GM20000 (cell line): ENCODE measurements around the gene ADRA2C.
"Not testable (repeated sequence)": the region's sequence is repeated elsewhere in the genome, so short reads cannot be mapped to it uniquely, and the experiment has no call there.

ENCODE experiments used
- DNase-seq: peaks from one replicate; pipeline ENCODE4 v3.0.0; 2012; ENCODE audit warnings: low spot score
- TF ChIP-seq, protein P1 (sequence below): IDR thresholded peaks from 2 replicates; pipeline ENCODE4 v1.5.1; 2012; ENCODE audit warnings: mild to moderate bottlenecking, control low read depth; ENCODE audit errors: extremely low read depth, missing control alignments

ADRA2C gene

DNA sequence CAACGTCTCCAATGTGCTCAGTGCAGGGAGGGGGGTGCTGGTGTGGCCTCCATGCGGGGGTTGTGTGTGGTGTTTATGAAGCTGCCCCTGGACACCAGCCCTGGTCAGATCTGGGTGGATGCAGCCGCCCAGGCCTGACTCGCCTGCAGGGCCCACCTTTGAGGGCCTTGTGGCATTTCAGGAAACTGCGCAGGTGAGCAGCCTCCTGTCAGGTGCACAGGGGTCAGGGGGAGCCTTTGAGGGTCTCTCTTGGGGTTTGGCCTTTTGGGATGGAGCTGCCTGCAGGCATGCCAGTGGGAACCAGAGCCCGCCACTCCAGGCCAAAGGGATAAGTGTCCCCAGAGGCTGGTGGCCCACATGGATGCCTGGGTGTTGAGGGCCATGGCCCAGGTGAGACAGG is 45.4 kb downstream of the ADRA2C start:
- TF ChIP-seq, protein P1, sequence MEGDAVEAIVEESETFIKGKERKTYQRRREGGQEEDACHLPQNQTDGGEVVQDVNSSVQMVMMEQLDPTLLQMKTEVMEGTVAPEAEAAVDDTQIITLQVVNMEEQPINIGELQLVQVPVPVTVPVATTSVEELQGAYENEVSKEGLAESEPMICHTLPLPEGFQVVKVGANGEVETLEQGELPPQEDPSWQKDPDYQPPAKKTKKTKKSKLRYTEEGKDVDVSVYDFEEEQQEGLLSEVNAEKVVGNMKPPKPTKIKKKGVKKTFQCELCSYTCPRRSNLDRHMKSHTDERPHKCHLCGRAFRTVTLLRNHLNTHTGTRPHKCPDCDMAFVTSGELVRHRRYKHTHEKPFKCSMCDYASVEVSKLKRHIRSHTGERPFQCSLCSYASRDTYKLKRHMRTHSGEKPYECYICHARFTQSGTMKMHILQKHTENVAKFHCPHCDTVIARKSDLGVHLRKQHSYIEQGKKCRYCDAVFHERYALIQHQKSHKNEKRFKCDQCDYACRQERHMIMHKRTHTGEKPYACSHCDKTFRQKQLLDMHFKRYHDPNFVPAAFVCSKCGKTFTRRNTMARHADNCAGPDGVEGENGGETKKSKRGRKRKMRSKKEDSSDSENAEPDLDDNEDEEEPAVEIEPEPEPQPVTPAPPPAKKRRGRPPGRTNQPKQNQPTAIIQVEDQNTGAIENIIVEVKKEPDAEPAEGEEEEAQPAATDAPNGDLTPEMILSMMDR = no peak
- no peak for DNase-seq

DNA sequence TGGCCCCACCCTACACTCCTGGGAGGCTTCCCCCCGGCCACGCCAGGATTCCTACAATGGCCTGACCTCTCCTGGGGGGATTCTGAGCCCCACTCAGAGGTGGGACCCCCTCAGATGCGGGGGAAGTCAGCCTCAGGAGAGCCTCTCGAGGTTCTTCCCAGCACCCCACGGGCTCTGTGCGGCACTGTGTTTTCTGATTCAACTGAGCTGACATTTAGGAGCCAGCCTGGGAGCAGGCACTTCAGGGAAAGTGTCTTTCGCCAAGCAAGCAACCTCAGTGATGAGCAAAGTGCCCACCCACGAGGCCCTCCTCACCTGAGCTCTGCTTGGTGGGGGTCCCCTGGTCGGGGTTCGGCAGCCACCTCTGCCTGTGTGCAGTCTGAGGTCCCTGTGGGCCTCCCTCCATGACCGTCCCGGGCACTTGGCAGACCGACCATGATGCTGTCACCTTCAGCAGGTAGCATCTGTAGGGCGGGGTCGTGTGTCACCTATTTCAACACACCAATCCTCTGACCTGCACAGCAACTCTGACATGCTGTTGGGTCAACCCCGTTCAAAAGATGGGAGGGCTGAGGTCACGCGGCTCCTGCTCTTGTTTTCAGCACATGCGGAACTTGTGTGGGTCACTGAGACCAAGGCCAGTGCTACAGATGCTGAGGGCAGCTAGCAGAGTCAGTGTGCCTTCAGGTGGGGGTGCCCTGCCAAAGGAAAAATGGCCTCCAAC is 46.2 kb downstream of the ADRA2C start:
- DNase-seq = no peak
- TF ChIP-seq, protein P1 = no peak

- DNase-seq = no peak
- TF ChIP-seq, protein P1 = no peak
These were observed 47.2 kb downstream of the ADRA2C start for GRCh38 chr4:3813151-3814052.

DNA sequence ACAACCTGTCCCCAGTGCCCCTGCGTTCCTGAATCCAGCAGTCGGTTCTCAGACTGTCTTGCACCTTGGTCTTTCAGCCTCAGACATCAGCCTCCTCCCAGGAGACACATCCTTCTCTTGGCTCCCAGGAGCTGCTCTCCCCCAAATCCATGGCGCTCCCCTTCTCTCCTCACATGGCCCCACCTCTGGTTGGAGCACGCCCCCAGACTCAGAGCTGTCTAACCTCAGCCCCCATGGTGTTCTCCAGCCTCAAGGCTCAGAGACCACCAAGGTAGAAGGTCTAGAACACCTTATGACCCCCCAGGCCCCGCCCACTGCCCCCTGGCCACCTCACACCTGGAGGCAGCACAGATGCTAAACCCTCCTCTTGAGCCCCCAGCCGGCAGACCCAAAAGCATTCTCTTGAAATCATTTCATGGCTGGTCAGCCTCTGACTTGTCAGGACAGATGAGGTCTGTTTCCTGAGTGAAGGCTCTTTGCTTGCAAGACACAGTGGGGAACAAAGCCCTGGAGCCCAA is 47.9 kb downstream of the ADRA2C start:
- TF ChIP-seq, protein P1 = no peak
- DNase-seq = no peak

- not testable (repeated sequence) for DNase-seq
These were observed 48.7 kb downstream of the ADRA2C start for GRCh38 chr4:3814838-3815237.

GRCh38 chr4:3816256-3816825 is 50.2 kb downstream of the ADRA2C start:
- TF ChIP-seq, protein P1 = no peak
- DNase-seq = no peak

DNA sequence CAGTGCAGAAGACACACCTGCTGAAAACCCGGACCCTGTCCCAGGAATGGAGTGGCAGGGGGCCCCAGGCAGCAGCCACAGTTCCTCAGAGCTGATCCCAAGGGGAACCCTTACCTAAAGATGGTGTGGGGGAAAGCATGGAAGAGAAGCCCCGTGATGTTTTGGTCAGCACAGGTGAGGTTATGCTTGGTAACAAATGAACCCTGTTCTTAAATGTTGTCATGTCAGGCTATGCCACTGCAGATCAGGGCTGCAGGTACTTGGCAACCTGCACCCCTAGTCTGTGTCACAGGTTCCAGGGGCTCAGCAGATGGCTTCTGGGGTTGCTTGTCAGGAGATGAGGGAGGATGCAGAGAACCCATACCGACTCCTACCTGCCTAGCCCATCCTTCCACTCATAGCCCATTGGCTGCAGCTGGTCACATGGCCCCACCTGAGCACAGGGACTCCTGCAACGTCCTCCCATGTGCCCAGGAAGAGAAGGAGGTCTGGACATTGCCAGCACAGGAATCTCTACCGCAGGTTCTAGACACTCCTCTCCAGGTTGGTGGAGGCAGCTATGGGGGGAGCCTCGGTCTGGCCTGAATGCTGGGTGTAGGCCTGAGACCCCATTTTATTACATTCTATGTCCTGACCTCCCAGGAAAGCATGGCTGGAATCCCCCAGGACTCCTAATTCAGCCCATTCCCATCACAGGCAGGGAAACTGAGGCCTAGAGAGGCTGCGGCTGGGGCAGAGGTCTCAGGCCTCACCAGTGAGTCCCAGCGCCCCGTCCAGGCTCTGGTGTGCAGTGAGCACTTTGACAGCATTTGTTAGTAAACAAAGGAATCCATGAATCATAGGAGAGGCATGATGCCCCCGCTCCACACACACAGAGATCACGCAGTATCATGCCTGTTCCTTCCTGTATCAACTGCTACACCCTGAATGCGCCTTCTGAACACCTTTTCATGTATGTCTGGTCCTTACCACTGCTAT is 51.1 kb downstream of the ADRA2C start:
- no peak for DNase-seq
- TF ChIP-seq, protein P1 = no peak
